Activated CD8-positive, alpha-beta T cell treated with anti-CD3 and anti-CD28 coated beads, Interleukin-2, amount 10 ng/mL, durations not matched to agents 7 days and 5 days (primary cell): ENCODE data around the gene HOXA3. TPM values are rescaled to one million over a fixed set of nuclear protein-coding genes. Genes with fewer than 3 reads are reported as not detected.

Experiments
- ATAC-seq: fragments of 150-1000 bp; cut with Tn5 transposase; one replicate; pipeline ENCODE4 v1.10.0; 2021; ENCODE audit warnings: moderate library complexity
- CTCF ChIA-PET: fragments of 350-600 bp; sonication (Branson Sonifier 250); formaldehyde crosslinking; loops from one replicate; lab custom pipeline; 2021; ENCODE audit warnings: antibody characterized with exemption; lab: Charles Lee
- POLR2A ChIA-PET: fragments of 350-600 bp; sonication (Branson Sonifier 250); formaldehyde crosslinking; loops from one replicate; lab custom pipeline; 2021; ENCODE audit warnings: antibody characterized with exemption; lab: Charles Lee
- DNase-seq: peaks from one replicate; pipeline ENCODE4 v3.0.0-alpha.2; 2020
- H3K27ac Mint-ChIP-seq: one replicate; pipeline ENCODE4 v1.8.0; 2021; ENCODE audit warnings: mild to moderate bottlenecking, mixed read lengths
- H3K27me3 Mint-ChIP-seq: one replicate; pipeline ENCODE4 v1.8.0; 2021; ENCODE audit warnings: low read depth, mixed read lengths
- H3K36me3 Mint-ChIP-seq: one replicate; pipeline ENCODE4 v1.8.0; 2021; ENCODE audit warnings: low read depth, mixed read lengths
- H3K4me1 Mint-ChIP-seq: one replicate; pipeline ENCODE4 v1.8.0; 2021; ENCODE audit warnings: low read depth, mixed read lengths
- H3K4me3 Mint-ChIP-seq: one replicate; pipeline ENCODE4 v1.8.0; 2021; ENCODE audit warnings: mild to moderate bottlenecking, mixed read lengths
- H3K9me3 Mint-ChIP-seq: one replicate; pipeline ENCODE4 v1.8.0; 2022; ENCODE audit warnings: mixed read lengths; ENCODE audit not compliant: insufficient read depth
- total RNA-seq, 2 experiments: library from RNA; stranded (reverse); gene quantifications; one replicate each; pipeline ENCODE4 v1.2.3, GENCODE V29; 2021

Gene HOXA3
- total RNA-seq, 2 experiments from 2014 or later = not detected

DNA sequence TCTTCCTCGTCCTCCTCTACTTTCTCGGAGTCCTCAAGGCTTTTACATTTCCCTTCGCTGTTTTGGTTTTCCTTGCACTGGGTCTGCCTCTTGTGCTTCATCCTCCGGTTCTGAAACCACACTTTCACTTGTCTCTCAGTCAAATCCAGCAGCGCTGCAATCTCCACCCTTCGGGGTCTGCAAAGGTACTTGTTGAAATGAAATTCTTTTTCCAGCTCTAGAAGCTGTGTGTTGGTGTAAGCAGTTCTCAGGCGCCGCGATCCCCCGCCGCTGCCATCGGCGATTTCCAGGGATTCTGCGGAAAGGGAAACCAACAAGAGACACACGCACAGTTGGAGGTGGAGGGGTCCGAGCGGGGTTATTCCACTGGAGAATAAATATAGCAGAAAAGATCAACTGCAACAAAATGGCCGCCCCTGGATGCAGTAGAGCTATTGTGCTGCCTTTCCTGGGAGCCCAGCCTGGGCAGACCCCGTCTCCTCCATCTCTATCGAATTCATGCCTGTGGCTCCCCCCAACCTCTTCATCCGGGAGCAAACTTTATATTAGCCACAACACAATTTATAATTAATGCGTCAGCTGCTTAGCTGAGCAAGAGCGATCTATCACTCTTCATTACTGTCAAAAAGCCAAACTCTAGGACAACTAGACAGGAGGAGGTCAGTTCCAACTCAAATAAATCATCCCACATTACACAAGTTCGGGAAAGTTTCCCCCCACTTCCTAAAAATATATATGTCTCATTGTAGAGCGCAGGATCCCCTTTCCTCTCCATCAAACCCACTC, 51.0 kb downstream of the HOXA3 start:
- DNase-seq (no peak), ATAC-seq (no peak)
- CTCF ChIA-PET = no interaction called here
- peaks cover 6% of the 10 kb centered on the region for H3K36me3 Mint-ChIP-seq
- H3K9me3 Mint-ChIP-seq = no peaks in the 10 kb centered on the region
- H3K27me3 Mint-ChIP-seq = peaks cover 71% of the 10 kb centered on the region
- H3K27ac Mint-ChIP-seq = no peak overlapping the region
- no peak overlapping the region for H3K4me3 Mint-ChIP-seq
- peaks cover 18% of the 10 kb centered on the region for H3K4me1 Mint-ChIP-seq
- POLR2A ChIA-PET = no interaction called here

DNA sequence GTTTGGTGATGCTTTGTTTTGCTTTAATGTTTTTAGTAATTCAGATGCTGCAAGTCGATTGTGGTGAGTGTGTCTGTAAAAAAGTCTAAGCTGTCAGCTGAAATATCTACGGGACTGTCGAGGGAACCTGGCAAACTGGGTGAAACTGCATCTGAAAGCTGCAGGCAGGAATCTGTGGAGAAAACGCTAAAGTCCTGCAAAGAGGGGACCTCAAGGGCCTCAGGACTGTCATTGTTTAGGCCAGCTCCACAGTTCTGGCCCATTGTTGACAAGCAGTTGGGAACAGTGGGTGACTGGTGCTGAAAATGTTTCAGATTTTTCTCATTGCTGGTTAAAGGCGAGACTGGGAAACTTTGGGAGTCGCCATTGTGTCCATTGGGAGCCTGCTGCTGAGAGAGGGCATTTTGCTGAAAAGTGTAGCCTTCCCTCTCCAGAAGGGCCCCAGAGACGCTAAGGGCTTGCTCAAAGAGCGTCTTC, 51.7 kb downstream of the HOXA3 start:
- CTCF ChIA-PET = no interaction called here
- Mint-ChIP-seq H3K9me3 (no peaks in the 10 kb centered on the region), H3K4me1 (peaks cover 19% of the 10 kb centered on the region), H3K27ac (no peak overlapping the region), H3K27me3 (peaks cover 70% of the 10 kb centered on the region), H3K4me3 (no peak overlapping the region), H3K36me3 (peaks cover 6% of the 10 kb centered on the region)
- POLR2A ChIA-PET = no interaction called here
- ATAC-seq = no peak
- DNase-seq = no peak

DNA sequence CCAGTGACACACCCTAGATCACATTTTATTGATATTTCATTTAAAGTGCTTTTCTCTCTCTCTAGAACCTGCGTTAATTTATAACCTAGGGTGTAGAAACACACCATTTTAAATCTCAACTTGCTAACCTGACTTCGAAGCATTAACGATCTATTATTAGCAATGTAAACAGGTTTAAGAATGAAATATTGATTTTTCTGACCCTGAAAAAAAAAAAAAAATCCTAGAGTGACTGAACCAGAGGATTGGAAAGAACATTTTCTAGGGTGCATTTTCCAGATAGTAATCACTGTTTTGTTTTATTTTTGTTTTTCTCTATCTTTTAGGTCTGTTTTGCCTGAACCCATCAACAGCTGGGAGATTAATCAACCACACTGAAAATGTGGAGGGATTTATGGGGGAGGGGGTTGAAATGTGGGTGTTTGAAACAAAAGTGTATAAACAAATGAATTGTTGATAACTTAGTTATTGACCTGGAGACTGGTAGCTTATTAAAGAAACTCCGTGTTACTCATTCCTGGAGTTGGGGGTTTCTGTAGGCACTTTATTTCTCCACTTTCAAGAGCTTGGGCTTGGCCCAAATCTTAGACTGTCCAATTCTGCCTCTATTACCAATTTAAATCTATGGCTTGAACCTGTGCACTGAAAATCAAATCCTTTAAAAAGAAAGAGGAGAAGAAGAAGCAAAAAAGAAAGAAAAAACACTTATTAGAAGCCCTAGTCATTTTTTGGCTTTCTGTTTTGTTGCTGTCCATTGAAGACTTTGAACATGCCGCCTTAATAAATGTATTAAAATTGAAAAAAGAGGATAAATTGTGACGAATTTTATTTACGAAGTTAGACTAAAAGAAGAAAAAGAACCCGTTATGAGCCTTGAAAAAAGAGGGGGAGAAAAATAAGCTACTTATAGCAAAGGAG, 52.7 kb downstream of the HOXA3 start:
- Mint-ChIP-seq H3K9me3 (no peaks in the 10 kb centered on the region), H3K4me3 (no peak overlapping the region), H3K27me3 (peaks cover 75% of the 10 kb centered on the region), H3K4me1 (peaks cover 28% of the 10 kb centered on the region), H3K36me3 (peaks cover 6% of the 10 kb centered on the region), H3K27ac (no peak overlapping the region)
- CTCF ChIA-PET = interaction anchor here (0.6 kb wide), 1 partner anchor 417 kb away, joined by 4 read pairs; no protein-coding TSS in a partner anchor
- ATAC-seq (no peak), DNase-seq (no peak)
- POLR2A ChIA-PET = no interaction called here

DNA sequence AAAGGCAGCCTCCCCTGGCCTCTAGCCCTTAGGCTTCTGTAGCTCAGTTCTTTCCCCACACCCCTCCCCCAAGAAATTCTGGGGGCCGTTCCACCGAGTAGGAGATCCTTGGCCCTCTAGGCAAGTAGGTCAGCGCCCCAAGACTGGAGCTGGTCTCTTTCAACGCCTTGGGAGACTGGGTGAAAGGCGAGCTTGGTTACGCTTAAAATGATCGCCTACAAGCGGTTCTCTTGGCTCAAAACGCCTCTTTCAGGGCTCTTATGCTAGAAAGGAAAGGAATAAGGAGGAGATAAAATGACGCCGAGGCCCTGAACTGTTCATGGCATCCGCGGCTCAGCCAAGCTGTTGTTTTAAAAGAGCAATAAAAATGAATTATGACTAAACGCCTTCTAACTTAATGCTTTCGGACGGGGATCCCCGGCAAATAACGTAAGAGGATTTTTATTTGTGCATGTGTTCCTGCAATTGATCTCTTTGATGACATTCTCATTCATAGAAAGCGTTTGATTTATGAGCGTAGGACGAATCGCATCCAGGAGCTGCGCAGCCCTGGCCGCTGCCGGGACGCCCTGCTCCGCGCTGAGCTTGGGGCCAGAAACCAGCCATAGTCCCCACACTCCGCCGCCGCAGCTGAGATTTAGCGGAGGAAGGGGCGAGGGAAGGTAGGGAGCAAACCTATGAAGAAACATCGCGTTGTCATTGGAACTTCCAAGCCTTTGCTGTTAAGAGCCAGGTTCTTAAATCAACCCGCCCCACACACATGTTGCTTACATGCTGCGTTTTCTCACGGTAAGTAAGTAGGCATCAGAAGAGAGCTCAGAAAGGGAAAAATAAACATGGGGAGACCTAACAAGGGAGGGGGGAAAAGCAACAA, 53.6 kb downstream of the HOXA3 start:
- ChIA-PET CTCF (no interaction called here), POLR2A (no interaction called here)
- ATAC-seq = no peak
- no peaks in the 10 kb centered on the region for H3K9me3 Mint-ChIP-seq
- H3K4me3 Mint-ChIP-seq = no peak overlapping the region
- DNase-seq = no peak
- peaks cover 28% of the 10 kb centered on the region for H3K4me1 Mint-ChIP-seq
- peaks cover 78% of the 10 kb centered on the region for H3K27me3 Mint-ChIP-seq
- H3K36me3 Mint-ChIP-seq = peaks cover 6% of the 10 kb centered on the region
- no peak overlapping the region for H3K27ac Mint-ChIP-seq

DNA sequence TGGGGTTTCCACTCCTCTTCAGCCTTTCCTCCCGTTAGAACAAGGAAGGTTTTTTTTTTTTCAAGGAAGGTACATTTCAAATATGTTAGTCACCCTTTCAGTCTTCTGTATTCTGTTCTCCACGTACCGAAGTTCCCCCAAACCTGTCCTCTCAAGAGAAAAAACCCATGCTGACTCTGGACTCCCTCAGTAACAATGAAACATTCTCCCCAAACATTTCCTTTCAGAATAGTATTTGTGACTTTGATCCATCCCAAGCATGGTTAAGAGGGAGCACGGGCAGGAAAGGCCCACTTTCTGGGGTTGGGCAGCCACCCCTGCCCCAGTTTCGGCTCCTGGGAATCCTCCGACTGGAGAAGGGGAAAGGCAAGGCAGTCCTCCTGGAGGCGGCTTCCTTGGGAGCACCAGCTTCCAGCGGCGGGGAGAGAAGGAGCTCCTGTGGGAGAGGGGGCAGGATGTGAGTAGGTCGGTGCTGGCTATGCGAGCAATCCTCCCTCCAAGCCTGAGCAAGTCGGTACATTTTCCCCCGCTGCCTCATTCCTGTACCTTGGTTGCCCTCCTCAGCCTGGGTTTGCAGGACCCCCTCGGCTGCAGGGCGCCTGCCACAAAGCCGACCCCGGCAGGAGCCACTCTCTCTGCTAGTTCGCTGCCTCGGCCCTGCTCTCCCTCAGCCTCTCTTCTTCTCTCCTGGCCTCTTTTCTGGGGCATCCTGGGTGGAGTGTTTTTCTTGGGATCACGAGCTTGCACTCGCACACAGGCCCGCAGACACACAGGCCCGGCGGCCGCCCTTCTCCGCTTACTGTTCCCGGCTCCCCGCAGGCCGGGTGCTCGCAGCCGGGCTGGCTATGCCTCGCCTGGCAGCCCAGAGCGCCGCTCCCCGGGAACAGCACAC, 54.5 kb downstream of the HOXA3 start:
- H3K4me3 Mint-ChIP-seq = peak overlapping the region; percentile 85
- no peaks in the 10 kb centered on the region for H3K9me3 Mint-ChIP-seq
- peaks cover 27% of the 10 kb centered on the region for H3K4me1 Mint-ChIP-seq
- H3K27me3 Mint-ChIP-seq = peaks cover 77% of the 10 kb centered on the region
- CTCF ChIA-PET = interaction anchor here (1.3 to 1.7 kb wide), 2 partner anchors 7 to 33 kb away, joined by 3 to 6 read pairs; partner anchors contain the start of gene HOXA4
- ATAC-seq = no peak
- no peak overlapping the region for H3K27ac Mint-ChIP-seq
- DNase-seq = no peak
- POLR2A ChIA-PET = no interaction called here
- peaks cover 6% of the 10 kb centered on the region for H3K36me3 Mint-ChIP-seq

DNA sequence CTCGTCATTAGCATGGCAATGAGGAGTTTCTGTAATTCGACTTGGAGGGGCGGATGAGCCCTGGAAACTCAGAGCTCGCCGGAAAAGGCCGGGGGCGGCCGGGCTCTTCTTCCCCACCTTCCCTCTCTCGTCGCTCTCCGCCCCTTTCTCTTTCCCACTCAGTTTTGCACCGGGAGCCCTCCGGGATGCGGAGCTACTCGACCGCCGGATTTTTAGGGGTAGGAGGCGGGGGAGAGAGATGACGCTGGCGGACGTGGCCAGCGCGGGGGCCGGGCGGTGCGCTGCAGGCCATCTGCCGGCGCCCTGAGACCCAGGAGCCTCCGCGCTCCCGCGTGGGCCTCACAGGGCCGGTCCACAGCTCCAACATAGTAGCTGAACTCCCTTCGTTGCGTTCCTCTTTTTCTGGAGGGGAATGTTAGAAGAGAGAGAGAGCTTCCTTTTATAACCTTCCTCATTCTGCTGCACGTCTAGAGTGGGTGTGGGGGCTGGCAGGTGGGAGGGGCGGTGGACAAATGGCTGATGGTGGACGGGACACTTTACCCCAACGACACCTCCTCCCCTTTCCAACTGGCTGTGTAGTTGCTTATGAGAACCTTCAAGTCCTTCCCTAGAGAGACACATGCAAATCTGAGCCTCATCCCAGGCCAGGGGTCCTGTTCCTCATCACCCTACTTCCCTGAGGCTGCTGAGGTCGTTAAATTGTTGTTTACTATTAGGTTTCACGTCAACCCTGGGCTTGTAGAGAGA, 55.4 kb downstream of the HOXA3 start:
- Mint-ChIP-seq H3K36me3 (peaks cover 4% of the 10 kb centered on the region), H3K4me1 (peaks cover 23% of the 10 kb centered on the region), H3K9me3 (no peaks in the 10 kb centered on the region), H3K4me3 (peak overlapping the region; percentile 85), H3K27me3 (peaks cover 78% of the 10 kb centered on the region), H3K27ac (no peak overlapping the region)
- ATAC-seq (no peak), DNase-seq (no peak)
- ChIA-PET CTCF (interaction anchor here (1.3 to 1.7 kb wide), 3 partner anchors 8 to 33 kb away, joined by 3 to 6 read pairs (median 5); partner anchors contain the start of gene HOXA4), POLR2A (interaction anchor here (0.6 to 1.3 kb wide), 2 partner anchors 9 to 491 kb away, joined by 3 to 4 read pairs; no protein-coding TSS in a partner anchor)

DNA sequence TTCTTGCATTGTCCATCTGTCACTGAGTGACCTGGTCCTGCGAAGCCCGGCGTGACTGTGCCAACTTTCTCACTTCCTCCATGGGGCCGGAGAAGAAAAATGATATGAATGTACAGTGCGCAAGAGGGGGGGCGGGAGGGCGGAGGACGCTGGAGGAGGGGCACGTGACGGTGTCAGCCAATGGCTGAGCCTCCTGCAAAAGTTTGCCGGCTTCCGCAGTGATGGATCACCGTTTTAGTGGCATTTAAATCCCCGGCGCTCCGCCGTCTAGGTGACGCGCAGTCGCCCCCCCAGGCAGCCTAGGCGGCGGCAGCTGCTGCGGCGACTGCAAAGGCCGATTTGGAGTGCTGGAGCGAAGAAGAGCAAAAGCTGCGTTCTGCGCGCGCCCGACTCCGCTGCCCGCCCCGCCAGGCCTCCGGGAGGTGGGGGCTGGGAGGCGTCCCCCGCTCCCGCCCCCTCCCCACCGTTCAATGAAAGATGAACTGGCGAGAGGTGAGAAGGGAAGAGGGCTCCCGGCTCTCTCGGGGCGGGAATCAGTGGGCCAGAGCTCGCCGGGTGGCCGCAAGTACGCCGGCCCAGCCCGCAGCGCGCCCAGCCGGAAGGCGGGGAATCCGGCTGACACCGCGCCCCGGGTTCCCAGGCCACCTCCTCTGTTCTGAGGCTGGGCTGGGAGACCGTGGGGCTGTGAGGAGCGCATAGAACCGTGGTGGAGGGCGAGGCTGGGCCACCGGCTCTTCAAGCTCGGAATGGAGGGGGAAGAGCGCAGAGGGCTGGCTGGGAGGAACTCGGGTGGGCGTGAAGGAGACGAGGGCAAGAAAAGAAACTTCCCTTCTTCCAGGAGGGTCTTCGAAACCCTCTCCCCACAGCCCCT, 56.3 kb downstream of the HOXA3 start, which contains the start of gene HOXA1:
HOXA1 (minus strand) TSS at position 104 of the 871 bp plus-strand sequence; CDS start at position 16, 88 bp downstream.
- H3K4me1 Mint-ChIP-seq = peaks cover 23% of the 10 kb centered on the region
- POLR2A ChIA-PET = interaction anchor here (0.6 to 1.3 kb wide), 2 partner anchors 10 to 492 kb away, joined by 3 to 4 read pairs; no protein-coding TSS in a partner anchor
- CTCF ChIA-PET = interaction anchor here (1.4 to 1.7 kb wide), 2 partner anchors 9 to 13 kb away, joined by 5 to 6 read pairs; no protein-coding TSS in a partner anchor
- DNase-seq (peak; percentile 86), ATAC-seq (peak; percentile 93)
- peak within 1 kb of the TSS; percentile 85 for H3K4me3 Mint-ChIP-seq
- no peaks in the 10 kb centered on the region for H3K9me3 Mint-ChIP-seq
- peaks cover 77% of the 10 kb centered on the region for H3K27me3 Mint-ChIP-seq
- H3K36me3 Mint-ChIP-seq = peaks cover 1% of the 10 kb centered on the region
- peak within 1 kb of the TSS; percentile 85 for H3K27ac Mint-ChIP-seq

DNA sequence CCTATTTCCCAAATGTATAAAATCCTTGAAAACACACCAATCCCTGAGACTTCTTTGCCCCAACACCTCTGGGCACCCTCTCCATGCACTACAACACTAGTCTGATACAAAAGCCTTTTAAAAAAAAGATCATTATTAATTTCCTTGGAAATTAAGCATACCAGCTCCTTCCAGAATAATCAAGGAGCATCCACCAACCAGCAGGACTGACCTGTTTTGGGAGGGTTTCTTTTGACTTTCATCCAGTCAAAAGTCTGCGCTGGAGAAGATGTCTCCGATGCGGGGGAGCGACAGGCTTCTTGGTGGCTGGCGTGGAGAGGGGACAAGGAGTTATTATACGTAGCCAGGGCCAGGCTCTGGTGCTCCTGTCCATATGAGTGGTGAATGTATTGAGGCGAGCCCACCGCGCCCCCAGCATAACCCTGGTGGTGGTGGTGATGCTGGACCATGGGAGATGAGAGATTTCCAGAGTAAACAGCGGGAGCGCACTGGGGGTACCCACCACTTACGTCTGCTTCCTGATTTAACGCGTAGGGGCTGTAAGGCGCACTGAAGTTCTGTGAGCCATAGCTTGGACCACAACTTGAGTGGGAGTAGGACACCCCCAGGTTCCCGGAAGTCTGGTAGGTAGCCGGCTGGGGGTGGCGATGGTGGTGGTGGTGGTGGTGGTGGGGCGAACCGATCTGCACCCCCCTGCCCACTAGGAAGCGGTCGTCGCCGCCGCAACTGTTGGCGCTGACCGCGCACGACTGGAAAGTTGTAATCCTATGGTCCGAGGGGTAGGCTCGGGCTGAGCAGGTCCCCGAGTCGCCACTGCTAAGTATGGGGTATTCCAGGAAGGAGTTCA, 57.1 kb downstream of the HOXA3 start:
- Mint-ChIP-seq H3K27me3 (peaks cover 77% of the 10 kb centered on the region), H3K27ac (peak overlapping the region; percentile 85), H3K36me3 (peaks cover 1% of the 10 kb centered on the region), H3K9me3 (no peaks in the 10 kb centered on the region), H3K4me1 (peaks cover 23% of the 10 kb centered on the region), H3K4me3 (peak overlapping the region; percentile 85)
- peak; percentile 7 for ATAC-seq
- CTCF ChIA-PET = interaction anchor here (0.7 kb wide), 1 partner anchor 88 kb away, joined by 3 read pairs; no protein-coding TSS in a partner anchor
- no peak for DNase-seq
- POLR2A ChIA-PET = no interaction called here
